HepG2 (cell line): ENCODE results near the gene VCPKMT. TPM values are rescaled to one million over a fixed set of nuclear protein-coding genes. Genes with fewer than 3 reads are reported as not detected.
A peak's percentile ranks its signal among the peaks of the same experiment; 100 is the strongest.

Source experiments
- ATAC-seq: fragments of 200-7000 bp; cut with Tn5 transposase; 3 replicates; pipeline ENCODE4 v1.9.1; 2020; ENCODE audit warnings: mild to moderate bottlenecking, moderate library complexity
- BruUV-seq: library from RNA; stranded (reverse); fragments of 400-500 nt; replicated peaks from 2 replicates; lab custom pipeline; 2021; lab: Mats Ljungman, UMichigan
- CTCF ChIA-PET: fragments of 300-600 bp; formaldehyde crosslinking; extraction: SDS; loops from one replicate; lab custom pipeline; 2021; ENCODE audit warnings: low total read pairs, inconsistent platforms, low intra/inter-chr PET ratio; lab: Yijun Ruan, JAX
- POLR2A ChIA-PET: fragments of 350-600 bp; sonication (Branson Sonifier 250); formaldehyde crosslinking; loops from one replicate; lab custom pipeline; 2020; ENCODE audit warnings: antibody characterized with exemption, inconsistent platforms; lab: Yijun Ruan, JAX
- DNase-seq: peaks from one replicate; pipeline ENCODE4 v3.0.0-alpha.2; 2015; ENCODE audit warnings: low spot score
- FAIRE-seq: peaks from 3 replicates; lab custom pipeline; 2011; peaks lifted over from hg19 to GRCh38; lab: Jason Lieb, UNC
- H2AFZ ChIP-seq: one replicate; pipeline ENCODE4 v1.6.1; 2011; ENCODE audit warnings: low read length, inconsistent platforms
- H3K27ac ChIP-seq: fragments of 300-600 bp; 3 replicates; pipeline ENCODE4 v1.8.0; 2011; ENCODE audit warnings: mixed run types, mild to moderate bottlenecking, mixed read lengths, low read length, inconsistent platforms; ENCODE audit not compliant: insufficient read depth; ENCODE audit errors: extremely low read length
- H3K27me3 ChIP-seq, 2 experiments: fragments of 200-600 bp in 1 of 2; 2 replicates in 1 of 2; 3 replicates in 1 of 2; pipeline versions ENCODE4 v1.6.0 to v1.8.0; 2011; ENCODE audit warnings: low read length in 2 of 2, mild to moderate bottlenecking in 2 of 2, moderate library complexity in 2 of 2, inconsistent platforms in 1 of 2; ENCODE audit not compliant: insufficient read depth in 2 of 2, control insufficient read depth in 1 of 2
- H3K36me3 ChIP-seq, 2 experiments: fragments of 200-600 bp in 1 of 2; replicated peaks in 1 of 2; 2 replicates in 1 of 2; 3 replicates in 1 of 2; pipeline versions ENCODE4 v1.5.1 to v1.8.0; 2011; ENCODE audit warnings: low read length in 2 of 2, inconsistent platforms in 1 of 2; ENCODE audit not compliant: insufficient read depth in 2 of 2, control insufficient read depth in 1 of 2
- H3K4me1 ChIP-seq: 2 replicates; pipeline ENCODE4 v1.5.1; 2012; ENCODE audit warnings: low read length, inconsistent platforms; ENCODE audit not compliant: insufficient read depth
- H3K4me2 ChIP-seq: 2 replicates; pipeline ENCODE4 v1.6.0; 2011; ENCODE audit warnings: low read depth, low read length, inconsistent platforms
- H3K4me3 ChIP-seq, 3 experiments: fragments of 200-600 bp in 1 of 3; sonication (generic), shearing (Covaris generic) in 1 of 3; replicated peaks in 1 of 3; 2 replicates each; pipeline ENCODE4 v1.5.1; 2011 to 2016; ENCODE audit warnings: low read length in 3 of 3, inconsistent platforms in 2 of 3, low read depth in 2 of 3, mild to moderate bottlenecking in 2 of 3, control low read depth in 1 of 3, mixed read lengths in 1 of 3; ENCODE audit not compliant: insufficient read depth in 1 of 3
- H3K79me2 ChIP-seq: one replicate; pipeline ENCODE4 v1.6.1; 2011; ENCODE audit warnings: low read length, inconsistent platforms; ENCODE audit not compliant: insufficient read depth
- H3K9ac ChIP-seq: 2 replicates; pipeline ENCODE4 v1.6.0; 2011; ENCODE audit warnings: mild to moderate bottlenecking, low read depth, low read length, inconsistent platforms; ENCODE audit not compliant: insufficient read depth
- H3K9me3 ChIP-seq: 2 replicates; pipeline ENCODE4 v1.5.1; 2012; ENCODE audit warnings: mild to moderate bottlenecking, low read length
- H4K20me1 ChIP-seq: 2 replicates; pipeline ENCODE4 v1.6.0; 2011; ENCODE audit warnings: inconsistent platforms, mild to moderate bottlenecking, low read length, moderate library complexity; ENCODE audit not compliant: insufficient read depth
- HNF4A ChIP-seq: sonication (generic); formaldehyde crosslinking; IDR thresholded peaks from 2 replicates; pipeline ENCODE4 v1.4.0; 2020; ENCODE audit warnings: missing genetic modification reagents
- STAG1 ChIP-seq: sonication (generic); formaldehyde crosslinking; IDR thresholded peaks from 2 replicates; pipeline ENCODE4 v1.4.0; 2020; ENCODE audit warnings: missing genetic modification reagents
- TBX3 ChIP-seq: fragments of 450-650 bp; IDR thresholded peaks from 2 replicates; pipeline ENCODE4 v1.6.1; 2017; ENCODE audit warnings: antibody characterized with exemption, mild to moderate bottlenecking, inconsistent platforms, borderline replicate concordance
- U2AF2 ChIP-seq: fragments of 200-400 bp; formaldehyde crosslinking; IDR thresholded peaks from 2 replicates; pipeline ENCODE4 v1.6.1; 2017; ENCODE audit warnings: low read depth, mild to moderate bottlenecking, low read length
- ZNF317 ChIP-seq: sonication (generic); formaldehyde crosslinking; IDR thresholded peaks from 2 replicates; pipeline ENCODE4 v1.5.0; 2020; ENCODE audit warnings: mild to moderate bottlenecking, missing genetic modification reagents
- ZNF441 ChIP-seq: sonication (generic); formaldehyde crosslinking; IDR thresholded peaks from 2 replicates; pipeline ENCODE4 v1.7.0; 2021; ENCODE audit warnings: missing genetic modification reagents, borderline replicate concordance
- ZNF777 ChIP-seq: sonication (generic); formaldehyde crosslinking; IDR thresholded peaks from 2 replicates; pipeline ENCODE4 v1.4.0; 2020; ENCODE audit warnings: missing genetic modification reagents
- ZSCAN12 ChIP-seq: sonication (generic); formaldehyde crosslinking; IDR thresholded peaks from 2 replicates; pipeline ENCODE4 v1.9.0; 2021; ENCODE audit warnings: mild to moderate bottlenecking, missing genetic modification reagents
- WGBS: methylation state at CpG from one replicate; pipeline ENCODE4 v1.1.6; 2017; ENCODE audit warnings: low lambda C conversion rate; 5-methylcytosine and 5-hydroxymethylcytosine counted together
- in situ Hi-C: cut with HindIII; loops from 2 replicates; pipeline ENCODE4 v1.10.0; 2017; ENCODE audit warnings: low pct_unique_long_range_greater_than_20kb; ENCODE audit not compliant: extremely low pct_ligation_motif_present
- intact Hi-C: fragments of 100-400 bp; cut with micrococcal nuclease; formaldehyde crosslinking; loops from one replicate; pipeline ENCODE4 v1.10.0; 2022; ENCODE audit not compliant: unreplicated experiment
- polyA plus RNA-seq, 8 experiments: library from polyadenylated mRNA; depleted of rRNA in 3 of 8; stranded (reverse) in 7 of 8; unstranded in 1 of 8; fragments of >200 nt; fragmentation: Illumina TruSeq in 4 of 8; extraction: Trizol in 4 of 8; gene quantifications; 2 replicates each; pipeline versions ENCODE4 v1.2.1 to v1.2.3, GENCODE V29; 2011 to 2016; ENCODE audit warnings: low read depth in 4 of 8, missing spikeins in 1 of 8, mixed read lengths in 1 of 8; ENCODE audit not compliant: insufficient read depth in 1 of 8
- total RNA-seq, 5 experiments: library from RNA; depleted of rRNA; stranded (reverse); fragments of >200 nt; fragmentation: Illumina TruSeq; extraction: Trizol; gene quantifications; 2 replicates each; pipeline ENCODE4 v1.2.3, GENCODE V29; 2016; ENCODE audit warnings: low read depth in 1 of 5
- TF ChIP-seq, protein P1 (sequence below): IDR thresholded peaks from 2 replicates; pipeline ENCODE4 v1.6.1; 2016; ENCODE audit warnings: missing biosample characterization, missing genetic modification reagents, low read depth

VCPKMT gene
- total and polyA plus RNA-seq, 2 of the 13 experiments (the other 11 are each of a cell fraction or from before 2014, with no cell fraction given), result 3.9 to 5.4 TPM

DNA sequence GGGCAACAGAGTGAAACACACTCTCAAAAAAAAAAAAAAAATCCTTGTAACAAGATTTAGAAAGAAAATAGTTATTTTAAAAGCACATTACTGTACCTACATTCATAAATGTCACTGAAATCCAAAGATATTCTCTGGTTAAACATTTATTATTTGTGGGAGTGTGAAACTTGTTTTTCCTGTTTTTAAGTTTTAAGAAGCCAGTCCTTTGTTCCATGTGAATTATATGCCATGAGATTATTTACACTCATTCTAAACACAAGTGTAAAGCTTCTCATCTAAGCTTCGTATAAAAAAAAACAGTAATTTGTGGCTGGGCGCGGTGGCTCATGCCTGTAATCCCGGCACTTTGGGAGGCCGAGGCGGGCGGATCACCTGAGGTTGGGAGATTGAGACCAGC lies 15.0 kb downstream of the VCPKMT start:
- ATAC-seq, result no peak
- no peaks in the 10 kb centered on the region for H3K36me3 ChIP-seq
- H3K9ac ChIP-seq, result no peak overlapping the region
- no peak overlapping the region for H3K4me2 ChIP-seq
- no peak overlapping the region for H3K27ac ChIP-seq
- no peaks in the 10 kb centered on the region for H3K79me2 ChIP-seq
- no peak for TF ChIP-seq U2AF2
- TF ChIP-seq ZSCAN12, result no peak
- TF ChIP-seq ZNF777 (CRISPR knock-in tag), result no peak
- TF ChIP-seq, protein P1, sequence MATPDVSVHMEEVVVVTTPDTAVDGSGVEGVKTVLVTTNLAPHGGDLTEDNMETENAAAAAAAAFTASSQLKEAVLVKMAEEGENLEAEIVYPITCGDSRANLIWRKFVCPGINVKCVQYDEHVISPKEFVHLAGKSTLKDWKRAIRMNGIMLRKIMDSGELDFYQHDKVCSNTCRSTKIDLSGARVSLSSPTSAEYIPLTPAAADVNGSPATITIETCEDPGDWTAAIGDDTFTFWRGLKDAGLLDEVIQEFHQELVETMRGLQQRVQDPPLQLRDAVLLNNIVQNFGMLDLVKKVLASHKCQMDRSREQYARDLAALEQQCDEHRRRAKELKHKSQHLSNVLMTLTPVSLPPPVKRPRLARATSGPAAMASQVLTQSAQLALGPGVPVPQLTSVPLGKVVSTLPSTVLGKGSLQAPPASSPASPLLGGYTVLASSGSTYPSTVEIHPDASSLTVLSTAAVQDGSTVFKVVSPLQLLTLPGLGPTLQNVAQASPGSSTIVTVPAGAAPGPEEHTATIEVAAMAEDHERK (CRISPR knock-in tag), result no peak
- no peak for DNase-seq
- no peaks in the 10 kb centered on the region for H3K27me3 ChIP-seq
- in situ Hi-C loops (no loop called here), intact Hi-C loops (loop anchor here (10.0 kb wide), 1 partner anchor 57 kb away; no protein-coding TSS in a partner anchor)
- H4K20me1 ChIP-seq, result no peaks in the 10 kb centered on the region
- no peak for FAIRE-seq
- no peak overlapping the region for H2AFZ ChIP-seq
- H3K9me3 ChIP-seq, result no peaks in the 10 kb centered on the region
- ChIA-PET CTCF (no interaction called here), POLR2A (interaction anchor here (0.6 kb wide), 1 partner anchor 234 kb away, joined by 3 read pairs; no protein-coding TSS in a partner anchor)
- 97% methylated on average over 7 of the region's 7 CpGs for WGBS
- BruUV-seq, result no TSS peak
- H3K4me3 ChIP-seq, result no peak overlapping the region
- H3K4me1 ChIP-seq, result peaks cover 25% of the 10 kb centered on the region

DNA sequence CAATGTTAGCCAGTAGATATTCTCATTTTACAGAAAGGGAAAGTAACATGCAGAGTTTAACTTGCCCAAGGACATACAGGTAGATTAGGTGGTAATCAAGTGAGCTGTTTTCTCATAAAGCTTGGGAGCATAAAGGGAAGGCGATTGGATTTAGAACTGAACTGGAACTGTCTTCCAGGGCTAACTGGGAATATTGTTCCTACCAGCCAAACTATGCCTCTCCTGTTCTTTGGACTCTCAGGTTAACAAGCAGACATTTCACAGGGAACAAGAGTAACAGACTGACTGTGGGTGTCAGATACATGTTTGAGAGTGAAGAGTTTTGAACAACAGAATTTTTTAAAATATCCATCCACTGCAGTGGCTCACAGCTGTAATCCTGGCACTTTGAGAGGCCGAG lies 15.6 kb downstream of the VCPKMT start:
- ChIA-PET CTCF (no interaction called here), POLR2A (no interaction called here)
- peak; percentile 5 for DNase-seq
- no peak overlapping the region for H3K4me3 ChIP-seq
- no peak overlapping the region for H3K9ac ChIP-seq
- intact Hi-C loops, result loop anchor here (10.0 kb wide), 1 partner anchor 56 kb away; no protein-coding TSS in a partner anchor
- FAIRE-seq, result peak; percentile 4
- peak; percentile 67 for ATAC-seq
- no peaks in the 10 kb centered on the region for H3K79me2 ChIP-seq
- no peaks in the 10 kb centered on the region for H3K27me3 ChIP-seq
- no peak overlapping the region for H3K27ac ChIP-seq
- no peaks in the 10 kb centered on the region for H3K36me3 ChIP-seq
- peaks cover 25% of the 10 kb centered on the region for H3K4me1 ChIP-seq
- 72% methylated on average over 2 of the region's 2 CpGs for WGBS
- no peaks in the 10 kb centered on the region for H3K9me3 ChIP-seq
- H3K4me2 ChIP-seq, result 0 out of 2 replicates have a peak overlapping the region, but pooled peaks have one; percentile 2
- in situ Hi-C loops, result no loop called here
- no peak overlapping the region for H2AFZ ChIP-seq
- BruUV-seq, result no TSS peak
- no peaks in the 10 kb centered on the region for H4K20me1 ChIP-seq
- TF ChIP-seq STAG1 (CRISPR knock-in tag) (peak; percentile 11; the same call in 1 of the 2 replicates), TBX3 (no peak), ZNF317 (CRISPR knock-in tag) (peak; percentile 92), ZNF441 (CRISPR knock-in tag) (no peak), HNF4A (CRISPR knock-in tag) (peak; percentile 51; the same call in 1 of the 2 replicates)
